ENCODE measurements around the gene RAB17.

The RAB17 gene

GRCh38 chr2:237540823-237541222 lies 49.7 kb downstream of the RAB17 start:
- H3K4me3 ChIP-seq (replicated peaks; ENCODE audit: low read depth, low read length): no peak overlapping the region
- no peak for TF ChIP-seq CTCF (IDR thresholded peaks at IDR 0.05; ENCODE audit: low read depth, low read length, missing control alignments)
- peak; percentile 87 for DNase-seq (ENCODE audit: extremely low read depth, low read depth)

- no peak for DNase-seq (ENCODE audit: extremely low read depth, low read depth)
- no peak overlapping the region for H3K4me3 ChIP-seq (replicated peaks; ENCODE audit: low read depth, low read length)
- no peak for TF ChIP-seq CTCF (IDR thresholded peaks at IDR 0.05; ENCODE audit: low read depth, low read length, missing control alignments)
These were observed 50.2 kb downstream of the RAB17 start for GRCh38 chr2:237540223-237540775.

- TF ChIP-seq CTCF (IDR thresholded peaks at IDR 0.05; ENCODE audit: low read depth, low read length, missing control alignments): no peak
- H3K4me3 ChIP-seq (replicated peaks; ENCODE audit: low read depth, low read length): no peak overlapping the region
- no peak for DNase-seq (ENCODE audit: extremely low read depth, low read depth)
These were observed 50.9 kb downstream of the RAB17 start for GRCh38 chr2:237539681-237540080.

- no peak for TF ChIP-seq CTCF (IDR thresholded peaks at IDR 0.05; ENCODE audit: low read depth, low read length, missing control alignments)
- DNase-seq (ENCODE audit: extremely low read depth, low read depth): no peak
- no peak overlapping the region for H3K4me3 ChIP-seq (replicated peaks; ENCODE audit: low read depth, low read length)
These were observed 51.6 kb downstream of the RAB17 start for GRCh38 chr2:237538901-237539300.

GRCh38 chr2:237538001-237538720 lies 52.4 kb downstream of the RAB17 start:
- no peak overlapping the region for H3K4me3 ChIP-seq (replicated peaks; ENCODE audit: low read depth, low read length)
- TF ChIP-seq CTCF (IDR thresholded peaks at IDR 0.05; ENCODE audit: low read depth, low read length, missing control alignments): no peak
- DNase-seq (ENCODE audit: extremely low read depth, low read depth): no peak

GRCh38 chr2:237536617-237537016 lies 53.9 kb downstream of the RAB17 start:
- no peak overlapping the region for H3K4me3 ChIP-seq (replicated peaks; ENCODE audit: low read depth, low read length)
- no peak for TF ChIP-seq CTCF (IDR thresholded peaks at IDR 0.05; ENCODE audit: low read depth, low read length, missing control alignments)
- DNase-seq (ENCODE audit: extremely low read depth, low read depth): no peak

GRCh38 chr2:237536083-237536415 lies 54.5 kb downstream of the RAB17 start:
- no peak for TF ChIP-seq CTCF (IDR thresholded peaks at IDR 0.05; ENCODE audit: low read depth, low read length, missing control alignments)
- no peak overlapping the region for H3K4me3 ChIP-seq (replicated peaks; ENCODE audit: low read depth, low read length)
- no peak for DNase-seq (ENCODE audit: extremely low read depth, low read depth)
